HG02943 (cell line): Measurements from ENCODE around the gene CLEC2L.
"Not testable (repeated sequence)": the region's sequence is repeated elsewhere in the genome, so short reads cannot be mapped to it uniquely, and the experiment has no call there.

Source experiments
- ATAC-seq: cut with Tn5 transposase; IDR thresholded peaks from one replicate; pipeline ENCODE4 v1.9.1; 2021; ENCODE audit warnings: mild to moderate bottlenecking, low read depth, moderate library complexity; ENCODE audit not compliant: unreplicated experiment

CLEC2L gene

DNA sequence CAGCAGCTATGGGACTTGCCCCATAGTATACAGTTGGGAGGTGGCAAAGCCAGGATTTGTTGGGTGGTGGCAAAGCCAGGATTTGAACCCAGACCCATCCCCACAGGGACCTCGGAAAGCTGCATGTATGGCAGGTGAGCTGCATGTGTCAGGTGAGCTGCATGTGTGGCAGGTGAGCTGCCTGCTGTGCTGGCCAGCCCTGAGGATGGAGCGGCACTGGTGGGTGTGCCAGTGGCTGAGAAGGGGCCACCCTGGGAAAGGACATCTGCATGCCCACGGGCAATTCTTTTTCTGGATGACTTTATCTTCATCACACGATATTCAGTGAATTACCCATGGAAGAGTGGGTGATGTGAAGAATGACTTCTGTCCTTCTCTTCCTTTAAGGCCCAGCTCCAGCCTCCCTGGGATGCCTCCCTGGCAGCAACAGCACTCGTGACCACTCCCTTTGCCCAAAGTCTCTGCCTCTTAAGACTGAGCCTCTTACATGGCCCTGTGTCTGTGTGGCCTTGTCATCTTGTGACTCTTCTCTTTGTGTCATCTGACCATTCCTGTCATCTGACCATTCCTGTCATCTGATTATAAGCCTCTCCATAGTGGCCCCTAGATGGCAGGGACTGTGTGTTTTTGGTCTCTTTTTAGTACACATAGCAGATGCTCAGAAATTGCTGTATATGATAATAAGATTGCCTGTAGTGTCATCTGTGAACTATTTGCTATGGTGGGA is 25.0 kb downstream of the CLEC2L start:
- no peak for ATAC-seq

DNA sequence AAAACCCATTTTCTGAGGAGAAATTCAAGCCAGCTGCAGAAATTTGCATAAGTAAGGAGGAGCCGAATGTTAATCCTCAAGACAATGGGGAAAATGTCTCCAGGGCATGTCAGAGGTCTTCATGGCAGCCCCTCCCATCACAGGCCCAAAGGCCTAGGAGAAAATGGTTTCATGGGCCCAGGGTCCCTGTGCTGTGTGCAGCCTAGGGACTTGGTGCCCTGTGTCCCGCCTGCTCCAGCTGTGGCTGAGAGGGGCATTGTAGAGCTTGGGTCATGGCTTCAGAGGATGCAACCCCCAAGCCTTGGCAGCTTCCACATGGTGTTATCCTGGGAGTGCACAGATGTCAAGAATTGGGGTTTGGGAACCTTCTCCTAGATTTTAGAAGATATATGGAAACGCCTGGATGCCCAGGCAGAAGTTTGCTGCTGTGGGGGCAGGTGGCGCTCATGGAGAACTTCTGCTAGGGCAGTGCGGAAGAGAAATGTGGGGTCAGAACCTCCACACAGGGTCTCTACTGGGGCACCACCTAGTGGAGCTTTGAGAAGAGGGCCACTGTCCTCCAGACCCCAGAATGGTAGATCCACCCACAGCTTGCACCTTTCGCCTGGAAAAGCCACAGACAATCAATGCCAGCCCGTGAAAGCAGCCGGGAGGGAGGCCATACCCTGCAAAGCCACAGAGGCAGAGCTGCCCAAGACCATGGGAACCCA is 30.7 kb downstream of the CLEC2L start:
- ATAC-seq, result not testable (repeated sequence)

DNA sequence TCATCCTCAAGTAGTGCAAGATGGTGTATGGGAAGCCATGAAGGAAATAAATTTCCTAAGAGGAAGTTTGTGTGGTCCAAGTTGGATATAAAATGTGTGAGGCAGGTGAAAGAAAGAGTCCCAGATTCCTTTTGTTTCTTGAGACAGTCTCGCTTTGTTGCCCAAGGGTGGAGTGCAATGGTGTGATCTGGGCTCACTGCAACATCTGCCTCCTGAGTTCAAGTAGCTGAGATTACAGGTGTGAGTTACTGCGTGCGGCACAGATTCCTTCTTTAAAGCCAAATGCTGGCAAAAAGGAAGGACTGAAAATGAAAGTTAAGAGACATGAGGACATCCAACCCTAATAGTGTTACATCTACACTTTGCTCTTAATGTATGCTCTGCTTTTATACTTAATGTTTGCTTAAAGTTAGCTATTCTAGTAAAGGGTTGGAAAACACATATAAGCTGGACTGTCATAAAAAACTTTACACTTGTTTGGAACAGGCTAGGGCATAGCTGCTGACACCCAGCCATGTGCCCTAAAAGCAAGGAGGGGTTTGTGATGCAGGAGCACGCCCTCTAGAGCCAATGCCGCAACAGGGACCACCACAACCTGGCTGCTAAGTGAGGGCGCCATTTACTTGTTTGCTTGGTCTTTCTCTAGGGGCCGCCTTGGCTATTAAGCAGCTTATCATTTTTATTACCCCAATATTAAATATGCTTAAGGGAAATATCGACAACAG is 34.5 kb downstream of the CLEC2L start:
- no peak for ATAC-seq

DNA sequence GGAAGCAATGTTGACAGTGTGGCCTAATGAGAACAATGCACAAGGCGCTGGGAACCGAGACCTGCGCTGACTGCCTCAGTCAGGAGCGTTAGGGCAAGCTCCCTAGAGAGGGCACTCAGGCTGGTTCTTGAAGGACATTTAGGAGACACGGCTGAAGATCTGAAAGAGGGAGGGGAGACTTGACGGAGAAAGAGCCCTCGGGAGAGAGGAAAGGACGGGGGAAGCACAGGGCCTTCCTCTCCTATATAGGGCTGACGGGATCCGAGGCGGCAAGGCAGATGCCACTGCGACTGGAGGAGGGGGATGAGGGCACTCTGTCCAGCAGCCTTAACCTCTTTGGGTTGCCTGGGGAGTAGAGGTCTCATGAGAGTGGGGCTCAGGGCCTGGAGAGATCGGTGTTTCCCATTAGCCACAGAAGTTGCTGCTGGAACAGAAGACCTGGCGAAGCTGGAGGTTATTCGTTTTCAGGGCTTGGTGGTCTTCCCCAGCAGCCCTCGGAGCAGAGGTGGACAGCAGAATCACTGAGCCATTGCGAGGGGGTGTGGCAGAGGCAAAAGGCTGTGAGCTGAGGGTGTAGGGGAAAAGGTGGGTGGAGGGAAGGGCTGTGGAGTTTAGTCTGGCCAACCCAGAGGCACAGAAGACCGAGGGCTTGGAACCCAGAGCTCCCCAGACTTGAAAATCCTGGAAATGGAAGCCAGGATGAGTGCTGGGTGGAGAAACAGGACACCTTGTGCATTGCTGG is 36.0 kb downstream of the CLEC2L start:
- no peak for ATAC-seq

DNA sequence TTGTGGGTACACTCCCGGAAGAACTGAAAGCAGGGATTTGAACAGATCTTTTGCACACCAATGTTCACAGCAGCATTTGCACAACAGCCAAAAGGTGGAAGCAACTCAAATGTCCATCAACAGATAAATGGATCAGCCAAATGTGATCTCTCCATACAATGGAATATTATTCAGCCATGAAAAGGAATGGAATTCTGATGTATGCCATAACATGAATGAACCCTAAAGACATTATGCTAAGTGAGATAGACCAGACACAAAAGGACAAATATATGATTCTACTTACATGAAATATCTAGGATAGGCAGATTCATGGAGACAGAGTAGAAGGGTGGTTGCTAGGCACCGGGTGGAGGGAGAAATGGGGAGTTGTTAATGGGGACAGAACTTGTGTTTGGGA is 36.7 kb downstream of the CLEC2L start:
- no peak for ATAC-seq

DNA sequence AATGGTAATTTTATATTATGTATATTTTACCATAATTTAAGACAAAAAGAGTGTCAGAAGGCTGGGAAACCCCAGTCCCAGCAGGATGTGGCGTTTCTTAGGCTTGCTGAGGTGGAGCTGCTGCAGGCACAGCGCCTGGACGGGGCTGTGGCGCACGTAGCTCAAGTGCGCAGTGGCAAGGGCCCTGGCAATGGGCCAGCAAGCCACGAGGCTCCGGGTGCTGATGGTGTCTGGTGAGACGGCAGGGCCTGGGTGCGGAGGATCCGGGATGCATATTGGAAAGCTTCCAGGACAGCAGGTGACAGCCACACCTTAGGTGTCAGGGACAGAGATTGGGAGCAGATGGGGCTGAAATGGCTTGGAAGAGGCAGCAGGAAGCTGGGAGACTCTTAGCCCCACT is 37.2 kb downstream of the CLEC2L start:
- ATAC-seq, result no peak

DNA sequence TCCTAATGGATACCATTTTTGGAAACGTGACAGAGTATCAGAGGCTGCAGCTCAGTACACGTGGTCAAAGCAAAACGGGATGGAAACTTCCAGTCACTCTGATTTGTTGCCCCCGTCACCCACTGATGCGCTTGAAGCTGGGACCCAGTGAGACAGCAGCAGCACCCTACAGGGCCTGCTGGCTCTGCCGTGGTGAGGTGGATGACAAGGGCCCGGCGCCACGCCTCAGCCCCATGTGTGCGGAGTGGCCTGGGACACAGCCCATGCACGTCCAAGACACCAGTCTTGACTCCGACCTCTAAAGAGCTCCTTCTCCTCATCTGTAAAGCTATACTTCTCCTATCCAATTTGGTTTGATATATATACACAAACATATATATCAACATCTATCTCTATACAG is 39.0 kb downstream of the CLEC2L start:
- ATAC-seq, result no peak

DNA sequence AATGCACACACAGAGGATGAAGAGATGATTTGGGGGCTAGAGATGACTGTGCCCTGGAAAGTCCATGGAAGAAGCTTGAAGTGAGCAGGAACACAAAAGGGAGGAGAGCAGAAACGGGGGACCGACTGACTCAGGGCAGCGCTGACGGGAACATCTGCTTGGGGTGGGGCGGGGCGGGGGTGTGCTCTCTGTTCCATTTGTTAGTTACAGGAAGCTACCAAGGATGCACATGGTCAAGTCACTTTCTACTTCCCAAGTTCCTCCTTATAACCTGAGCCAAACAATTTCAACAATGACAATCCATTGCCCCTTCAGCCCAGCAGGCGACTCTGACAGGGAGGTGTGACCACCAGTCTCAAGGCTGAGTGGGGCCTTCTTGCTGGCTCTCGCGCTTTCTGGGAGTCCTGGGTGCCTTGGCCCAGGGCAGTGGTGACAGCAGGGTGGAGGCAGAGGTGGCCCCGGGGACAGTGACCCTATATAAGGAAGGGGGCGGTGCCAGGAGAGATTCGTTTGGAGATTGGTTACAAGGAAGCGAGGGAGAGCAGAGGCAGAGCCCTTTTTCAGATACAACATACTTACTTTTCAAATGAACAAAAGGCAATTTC is 39.6 kb downstream of the CLEC2L start:
- ATAC-seq, result no peak

DNA sequence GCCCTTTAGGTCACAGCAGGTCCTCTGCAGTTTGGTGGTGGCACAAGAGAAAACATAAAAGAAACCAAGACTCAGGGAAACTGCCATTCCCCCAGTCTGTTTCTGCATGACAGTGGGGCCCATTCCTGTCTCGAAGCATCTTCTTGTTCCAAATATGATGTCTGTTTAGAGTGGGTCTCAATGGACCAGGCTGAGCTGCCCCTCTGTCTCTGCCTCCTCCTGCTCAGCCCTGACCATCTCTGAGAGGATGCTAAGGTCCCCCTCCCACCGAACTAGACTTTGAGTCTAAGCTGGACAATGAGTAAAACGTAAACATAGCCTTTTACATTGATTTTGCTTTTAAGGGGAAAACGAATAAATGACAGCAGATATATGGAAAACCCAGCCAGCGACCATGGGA is 40.4 kb downstream of the CLEC2L start:
- no peak for ATAC-seq

DNA sequence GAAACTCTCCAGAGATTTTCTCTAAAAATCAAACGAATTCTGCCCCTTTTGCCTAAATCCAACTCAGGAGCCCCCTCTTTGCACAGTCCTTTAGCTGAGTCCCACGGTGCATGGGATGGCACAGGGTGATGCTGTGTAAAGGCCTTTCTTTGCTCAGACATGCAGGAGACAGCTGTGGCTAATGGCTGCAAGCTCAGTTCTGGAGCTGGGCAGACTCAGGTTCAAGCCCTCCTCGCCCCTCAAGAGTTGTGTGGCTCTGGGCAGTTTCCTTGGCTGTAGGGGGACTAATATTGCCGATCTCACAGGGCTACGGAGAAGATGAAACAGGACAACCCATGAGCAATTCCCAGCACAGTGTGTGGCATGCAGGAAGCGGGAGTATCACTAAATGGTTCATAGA is 42.6 kb downstream of the CLEC2L start:
- no peak for ATAC-seq

DNA sequence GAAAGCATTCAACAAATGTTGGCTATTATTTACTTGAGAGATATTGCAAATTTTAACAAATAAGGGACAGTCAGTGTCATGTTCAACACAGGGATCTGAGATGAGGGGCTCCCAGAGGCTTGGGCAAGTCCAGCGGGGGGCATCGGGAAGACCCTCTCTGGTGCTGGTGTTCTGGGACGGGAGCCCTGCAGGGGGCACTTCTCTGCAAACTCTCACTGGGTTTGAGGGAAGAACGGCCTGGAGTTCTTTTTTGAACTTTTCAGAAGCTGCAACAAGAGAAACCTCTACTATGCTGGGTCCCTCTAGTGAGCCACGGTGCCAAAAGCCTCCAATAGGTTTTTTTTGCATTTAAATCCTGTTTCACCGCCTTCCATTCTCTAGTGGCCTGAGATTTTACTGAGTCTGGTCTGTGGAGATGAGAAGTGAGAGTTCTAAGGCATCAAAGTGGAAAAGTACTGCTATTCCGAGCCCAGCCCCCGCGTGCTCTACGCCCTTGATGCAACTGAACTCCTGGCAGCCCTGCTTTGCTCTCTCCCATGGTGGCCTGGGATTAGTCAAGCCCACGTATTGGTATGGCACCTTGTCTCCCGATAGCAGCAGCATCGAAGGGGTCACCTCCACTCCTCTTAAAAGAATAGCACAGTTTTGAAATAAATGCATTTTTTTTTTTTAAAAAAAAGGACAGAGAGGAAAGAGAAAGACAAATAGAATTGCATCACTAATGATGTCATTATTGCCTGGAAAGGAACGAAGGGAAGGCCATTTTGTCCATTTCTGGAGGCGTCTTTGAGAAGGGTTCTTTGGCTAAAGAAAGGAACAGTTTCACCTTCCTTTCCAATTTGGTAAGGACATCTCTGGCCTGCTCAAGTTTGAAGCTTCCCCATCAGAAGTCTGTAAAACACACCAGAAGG is 43.5 kb downstream of the CLEC2L start:
- ATAC-seq, result no peak

DNA sequence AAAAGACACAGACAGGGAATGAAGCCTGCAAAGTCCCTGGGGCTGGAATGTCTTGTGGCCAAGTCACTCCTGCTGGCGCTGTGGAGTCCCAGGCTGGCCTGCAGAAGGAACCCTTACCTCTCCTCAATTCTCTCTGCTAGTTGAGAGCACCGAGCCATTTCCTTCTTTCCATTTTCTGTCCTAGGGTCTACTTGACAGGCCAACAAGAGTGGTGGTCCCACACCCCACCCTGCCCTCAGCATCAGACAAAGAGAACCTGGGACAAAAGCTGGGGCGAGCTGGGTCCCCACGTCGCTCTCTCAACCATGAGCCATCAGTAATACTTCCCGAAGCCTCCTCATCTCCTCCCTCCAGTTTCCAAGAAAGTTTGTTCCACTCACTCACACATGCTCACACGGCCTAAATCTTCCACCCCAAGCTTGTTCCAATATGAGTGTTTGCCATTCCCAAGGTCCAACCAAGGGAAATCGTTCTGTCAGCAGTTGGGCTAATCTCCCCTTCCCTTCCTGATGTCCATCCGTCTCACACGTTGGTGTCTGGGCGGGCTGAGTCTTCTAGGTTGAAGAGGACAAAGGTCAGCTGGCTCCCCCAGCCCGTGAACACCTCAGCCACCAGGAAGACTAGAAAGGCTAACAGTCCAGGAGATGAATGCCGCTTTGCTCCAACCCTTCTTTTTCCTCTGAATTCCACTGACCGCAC is 44.3 kb downstream of the CLEC2L start:
- no peak for ATAC-seq

DNA sequence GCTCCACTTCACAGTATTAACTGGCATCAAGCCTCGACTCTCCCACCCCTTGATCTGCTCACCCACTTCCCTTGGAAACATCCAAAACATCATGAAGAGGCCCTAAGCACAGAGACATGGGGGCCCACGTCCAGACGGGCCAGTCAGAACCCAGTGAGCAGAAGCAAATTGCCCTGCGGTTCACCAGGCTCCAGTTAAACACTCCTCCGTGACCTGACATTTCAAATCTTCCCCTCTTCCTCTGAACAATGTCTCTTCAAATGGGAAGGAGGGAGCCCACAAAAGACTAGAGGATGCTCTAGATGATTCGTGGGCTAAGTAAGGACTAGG is 44.8 kb downstream of the CLEC2L start:
- no peak for ATAC-seq

DNA sequence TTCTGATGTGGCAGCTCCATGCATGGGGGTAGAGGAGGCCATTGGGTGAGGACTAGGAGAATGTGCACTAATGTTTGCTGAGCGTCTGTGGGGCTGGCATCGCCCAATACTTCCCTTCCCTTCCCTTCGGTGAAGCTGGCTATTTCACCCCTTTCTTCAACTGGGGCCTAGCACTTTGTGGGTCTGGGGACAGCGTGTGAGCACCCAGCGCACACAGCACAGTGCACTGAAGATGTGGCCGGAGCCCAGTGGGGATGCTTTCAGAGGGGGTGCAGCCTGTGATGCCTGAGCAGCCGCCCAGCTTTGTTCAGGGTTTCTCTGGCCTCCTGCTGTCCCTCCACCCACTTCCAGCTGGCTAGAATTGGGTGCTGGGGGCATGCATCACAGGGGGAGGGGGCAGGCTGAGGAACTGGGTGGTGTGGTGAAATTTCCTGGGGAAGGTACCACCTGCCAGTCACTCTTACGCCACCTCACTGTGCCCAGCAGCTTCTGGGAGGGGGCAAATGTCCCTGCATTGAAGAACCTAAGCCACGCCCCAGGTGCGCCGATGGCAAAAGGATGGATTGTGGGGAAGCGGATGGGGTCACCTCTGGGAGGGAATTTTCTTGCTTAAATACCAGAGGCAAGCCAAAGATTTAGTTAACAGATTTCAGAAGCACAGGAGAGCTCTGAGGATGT is 45.5 kb downstream of the CLEC2L start:
- ATAC-seq, result no peak

DNA sequence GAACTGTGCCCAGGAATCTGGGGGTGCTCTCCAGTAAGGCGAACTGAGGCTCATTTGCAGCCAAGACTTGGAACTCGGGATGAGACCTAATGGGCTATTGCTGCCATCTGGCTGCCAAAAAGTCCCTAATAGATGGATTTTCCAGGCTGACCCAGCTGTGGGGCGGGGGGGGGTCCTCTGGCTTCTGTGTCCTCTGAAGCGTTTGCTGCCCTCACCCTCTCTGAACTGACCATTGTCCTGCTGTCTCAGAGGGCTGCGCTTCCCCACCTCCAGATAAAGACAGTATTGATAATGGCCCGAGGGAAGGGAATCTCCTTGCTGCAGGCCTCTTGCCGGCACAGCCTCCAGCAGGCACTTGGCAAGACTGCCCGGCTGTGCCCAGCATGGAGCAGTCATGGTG is 46.6 kb downstream of the CLEC2L start:
- no peak for ATAC-seq

DNA sequence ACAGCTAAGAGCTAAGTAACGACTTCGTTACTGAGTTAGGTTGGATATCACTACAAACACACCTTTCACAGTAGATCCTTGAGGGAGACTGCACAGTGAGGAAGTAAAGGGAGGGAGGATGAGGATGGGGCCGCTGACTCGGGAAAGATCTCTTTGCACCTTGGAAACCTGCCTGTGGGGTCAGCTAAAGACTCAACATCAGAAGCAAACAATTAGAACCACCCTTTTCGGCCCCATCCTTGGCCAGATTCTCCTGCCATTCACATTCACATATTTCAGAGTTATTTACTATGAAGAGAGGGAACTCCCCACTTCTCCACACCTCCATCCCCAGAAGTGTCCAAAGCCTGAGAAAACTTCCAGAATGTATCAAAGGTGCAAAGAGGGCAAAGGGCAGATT is 47.1 kb downstream of the CLEC2L start:
- no peak for ATAC-seq

DNA sequence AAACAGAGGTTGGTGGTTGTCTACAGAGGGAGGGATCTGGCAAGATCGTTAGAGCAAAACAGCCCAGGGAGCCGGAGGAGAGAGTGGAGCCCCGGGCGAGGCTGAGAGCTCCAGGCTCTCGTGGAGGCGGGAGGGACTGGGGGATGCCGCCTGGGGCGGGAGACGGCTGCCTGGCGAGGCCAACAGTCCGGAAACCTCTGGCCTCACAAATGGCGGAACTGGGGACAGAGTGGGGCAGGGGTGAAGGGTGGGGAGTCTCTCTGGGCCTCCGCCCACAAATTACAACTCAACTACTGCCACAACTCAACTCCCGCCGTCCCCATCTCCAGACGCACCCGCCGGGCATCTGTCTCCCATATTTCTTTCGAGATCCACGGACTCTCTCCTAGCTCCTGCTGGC is 47.7 kb downstream of the CLEC2L start:
- ATAC-seq, result no peak

DNA sequence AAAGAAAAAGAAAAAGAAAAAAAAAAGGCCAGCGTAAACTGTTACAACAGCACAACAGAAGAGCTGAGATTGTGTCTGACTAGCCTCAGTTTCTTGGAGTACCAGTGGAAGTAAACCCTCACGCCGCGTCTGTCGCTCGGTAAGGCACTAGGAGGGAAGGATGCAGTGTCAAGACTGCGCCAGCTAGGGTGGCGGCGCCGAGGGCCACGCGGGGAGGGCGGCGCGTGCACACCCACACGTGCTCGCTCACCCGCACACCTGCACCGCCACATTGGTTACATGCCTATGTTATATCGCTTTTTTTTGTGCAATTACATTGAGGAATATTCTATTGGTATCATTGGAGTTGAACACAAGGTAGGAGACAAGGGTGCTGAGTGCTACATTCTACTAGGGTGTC is 48.2 kb downstream of the CLEC2L start:
- no peak for ATAC-seq

DNA sequence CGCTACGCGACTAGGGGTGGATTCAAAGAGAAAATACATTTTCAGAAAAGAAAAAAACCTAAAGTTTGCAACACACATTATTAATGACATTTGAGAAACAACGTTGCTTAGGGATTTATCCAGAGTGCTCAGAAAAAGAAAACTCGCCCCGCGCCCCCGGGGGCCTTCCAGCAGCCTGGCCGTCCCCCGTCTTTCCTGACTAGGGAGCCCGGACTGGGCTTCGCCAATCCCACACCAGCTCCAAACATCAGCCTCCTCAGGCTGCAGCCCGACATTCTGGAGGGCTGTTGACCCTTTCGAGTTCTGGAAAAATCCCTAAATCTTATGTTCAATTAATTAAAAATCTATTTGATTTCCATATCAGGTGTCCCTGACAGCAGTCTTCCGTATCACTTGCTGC is 48.6 kb downstream of the CLEC2L start:
- no peak for ATAC-seq
